Lower leg skin (tissue), 4 donors: Measurements from ENCODE around the gene SPAG9. TPM values are rescaled to one million over a fixed set of nuclear protein-coding genes. Genes with fewer than 3 reads are reported as not detected.

Experiments
- DNase-seq, 2 donors: peaks; one replicate each; pipeline ENCODE4 v3.0.0-alpha.2; 2019; ENCODE audit warnings: low spot score in 2 of 2
- H3K4me3 ChIP-seq: fragments of 200-600 bp; sonication (generic); 2 replicates; pipeline ENCODE4 v1.5.1; 2017; ENCODE audit warnings: mild to moderate bottlenecking, low read depth; ENCODE audit not compliant: poor library complexity, severe bottlenecking
- POLR2A ChIP-seq, 2 donors: fragments of 450-650 bp; IDR thresholded peaks; one replicate each; pipeline ENCODE4 v1.6.1; 2016 to 2017; ENCODE audit warnings: antibody characterized with exemption in 2 of 2, mild to moderate bottlenecking in 1 of 2, moderate library complexity in 1 of 2
- WGBS, 2 donors: methylation state at CpG; one replicate each; pipeline ENCODE4 v1.1.5; 2018; 5-methylcytosine and 5-hydroxymethylcytosine counted together
- intact Hi-C: fragments of 100-400 bp; cut with DNase I; formaldehyde crosslinking; loops from one replicate; pipeline ENCODE4 v1.15.0; 2023; ENCODE audit warnings: low total_unique reads
- total RNA-seq, 4 donors: library from RNA; depleted of rRNA; stranded (reverse); fragments of >200 nt; gene quantifications; one replicate each; pipeline ENCODE4 v1.1.0, GENCODE V29; 2016
- TF ChIP-seq, protein P1 (sequence below), 3 donors: fragments of 450-650 bp; IDR thresholded peaks; one replicate each; pipeline ENCODE4 v1.5.1; 2016; ENCODE audit warnings: antibody characterized with exemption in 3 of 3, mild to moderate bottlenecking in 3 of 3, moderate library complexity in 2 of 3

The SPAG9 gene
- total RNA-seq, 4 donors from 2014 or later = 63.7 to 106 (median 69.3) TPM

DNA sequence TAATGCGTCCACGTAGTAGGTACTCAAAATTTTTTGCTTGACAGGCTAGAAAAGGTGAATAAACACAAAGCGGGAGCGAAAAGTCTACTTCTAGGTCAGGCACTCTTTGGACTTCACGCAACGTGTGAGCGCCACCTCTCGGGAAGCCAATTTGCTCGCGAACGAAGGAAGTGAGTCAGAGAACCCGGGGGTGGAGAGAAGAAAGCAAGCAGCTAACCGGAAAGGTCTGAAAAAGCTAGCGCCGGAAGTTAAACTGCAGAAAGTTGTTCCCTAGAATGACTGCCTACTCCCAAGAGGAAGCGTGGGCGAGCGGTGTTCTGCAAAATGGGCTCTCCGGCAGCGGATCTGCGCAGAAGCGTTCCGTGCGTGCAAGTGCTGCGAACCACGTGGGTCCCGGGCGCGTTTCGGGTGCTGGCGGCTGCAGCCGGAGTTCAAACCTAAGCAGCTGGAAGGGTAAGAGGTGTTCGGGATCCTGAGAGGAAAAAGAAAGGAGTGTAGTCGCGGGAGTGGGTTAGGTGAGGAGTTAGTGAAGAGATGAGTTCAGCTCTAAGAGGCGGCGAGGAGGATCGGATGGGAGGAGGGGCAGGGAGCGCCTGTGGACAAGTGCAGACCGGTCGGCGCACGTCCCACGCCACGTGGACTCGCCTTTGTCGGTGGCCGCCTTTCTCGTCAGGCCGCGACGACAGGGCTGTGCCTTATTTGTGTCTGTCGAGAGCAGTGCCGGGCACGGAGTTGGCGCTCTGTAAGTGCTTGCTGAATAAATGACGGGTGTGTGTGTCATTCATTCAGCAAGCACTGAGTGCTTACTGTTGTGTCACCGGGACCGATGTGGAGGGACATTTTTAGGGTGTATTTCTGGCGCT is 32.8 kb upstream of the SPAG9 start, which contains the start of gene NME1:
Gene NME1, plus strand, starts transcription at position 350 of the 863 bp plus-strand sequence. CDS start 2,096 bp downstream, outside the sequence.
- DNase-seq = peak; percentile 98 to 99
- WGBS, 2 donors = 0 to 1% methylated on average over 58 to 60 of the region's 60 CpGs
- intact Hi-C loops = no loop called here

DNA sequence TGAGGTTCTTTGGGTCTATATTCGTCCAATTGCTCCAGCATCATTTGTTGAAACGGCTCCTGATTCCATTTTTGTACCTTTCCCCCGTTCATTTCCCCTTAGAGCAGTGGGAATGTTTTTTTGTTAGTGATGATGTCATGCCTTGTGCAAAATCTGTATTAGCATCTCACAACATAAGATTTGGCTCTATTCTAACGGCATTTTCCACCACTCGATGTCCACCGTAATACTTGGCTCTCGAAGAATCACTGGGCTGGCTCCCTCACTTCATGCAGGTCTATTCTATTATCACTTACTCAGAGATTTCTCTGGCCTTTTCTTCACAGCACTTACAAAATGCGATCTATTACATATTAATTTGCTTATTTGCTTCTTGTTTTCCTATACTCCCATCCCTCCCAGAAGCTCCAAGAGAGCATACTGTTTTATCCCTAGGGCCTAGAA is 32.1 kb upstream of the SPAG9 start:
- WGBS, 2 donors = 13% methylated on average over 8 of the region's 8 CpGs
- no peak overlapping the region for H3K4me3 ChIP-seq
- intact Hi-C loops = no loop called here
- no peak for DNase-seq
- no peak for TF ChIP-seq POLR2A (IDR thresholded peaks at IDR 0.05)
- TF ChIP-seq, protein P1, sequence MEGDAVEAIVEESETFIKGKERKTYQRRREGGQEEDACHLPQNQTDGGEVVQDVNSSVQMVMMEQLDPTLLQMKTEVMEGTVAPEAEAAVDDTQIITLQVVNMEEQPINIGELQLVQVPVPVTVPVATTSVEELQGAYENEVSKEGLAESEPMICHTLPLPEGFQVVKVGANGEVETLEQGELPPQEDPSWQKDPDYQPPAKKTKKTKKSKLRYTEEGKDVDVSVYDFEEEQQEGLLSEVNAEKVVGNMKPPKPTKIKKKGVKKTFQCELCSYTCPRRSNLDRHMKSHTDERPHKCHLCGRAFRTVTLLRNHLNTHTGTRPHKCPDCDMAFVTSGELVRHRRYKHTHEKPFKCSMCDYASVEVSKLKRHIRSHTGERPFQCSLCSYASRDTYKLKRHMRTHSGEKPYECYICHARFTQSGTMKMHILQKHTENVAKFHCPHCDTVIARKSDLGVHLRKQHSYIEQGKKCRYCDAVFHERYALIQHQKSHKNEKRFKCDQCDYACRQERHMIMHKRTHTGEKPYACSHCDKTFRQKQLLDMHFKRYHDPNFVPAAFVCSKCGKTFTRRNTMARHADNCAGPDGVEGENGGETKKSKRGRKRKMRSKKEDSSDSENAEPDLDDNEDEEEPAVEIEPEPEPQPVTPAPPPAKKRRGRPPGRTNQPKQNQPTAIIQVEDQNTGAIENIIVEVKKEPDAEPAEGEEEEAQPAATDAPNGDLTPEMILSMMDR (IDR thresholded peaks at IDR 0.05) = no peak

More for the DNA sequence above, 32.8 kb upstream of the SPAG9 start, which contains the start of gene NME1:
- no peak for TF ChIP-seq POLR2A (IDR thresholded peaks at IDR 0.05)
- TF ChIP-seq, protein P1 (IDR thresholded peaks at IDR 0.05) = peak in 1 of 3 donors; percentile 80
- H3K4me3 ChIP-seq = peak within 1 kb of the TSS; percentile 50

DNA sequence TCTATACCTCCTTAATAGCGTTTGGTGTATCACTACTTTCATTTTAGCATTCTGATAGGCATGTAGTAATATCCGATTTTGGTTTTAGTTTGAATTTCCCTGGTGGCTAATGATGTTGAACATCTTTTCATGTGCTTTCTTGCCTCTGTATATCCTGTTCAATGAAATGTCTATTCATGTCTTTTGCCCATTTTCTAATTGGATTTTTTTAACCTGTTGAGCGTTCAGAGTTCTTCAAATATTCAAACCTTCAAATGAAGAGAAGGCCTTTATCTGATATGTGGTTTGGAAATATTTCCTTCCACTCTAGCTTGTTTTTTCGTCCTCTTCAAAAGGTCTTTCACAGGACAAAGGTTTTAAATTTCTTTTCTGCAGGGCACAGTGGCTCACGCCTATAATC is 30.3 kb upstream of the SPAG9 start:
- WGBS, 2 donors = 85 to 88% methylated on average over 5 of the region's 5 CpGs
- intact Hi-C loops = no loop called here
- no peak overlapping the region for H3K4me3 ChIP-seq
- TF ChIP-seq, protein P1 (IDR thresholded peaks at IDR 0.05) = no peak
- TF ChIP-seq POLR2A (IDR thresholded peaks at IDR 0.05) = no peak
- no peak for DNase-seq

- intact Hi-C loops = no loop called here
- 87 to 97% methylated on average over 2 of the region's 2 CpGs for WGBS, 2 donors
- TF ChIP-seq POLR2A (IDR thresholded peaks at IDR 0.05) = no peak
- TF ChIP-seq, protein P1 (IDR thresholded peaks at IDR 0.05) = no peak
- H3K4me3 ChIP-seq = no peak overlapping the region
- DNase-seq = no peak
Measured at GRCh38 chr17:51149163-51149562, 28.5 kb upstream of the SPAG9 start.

DNA sequence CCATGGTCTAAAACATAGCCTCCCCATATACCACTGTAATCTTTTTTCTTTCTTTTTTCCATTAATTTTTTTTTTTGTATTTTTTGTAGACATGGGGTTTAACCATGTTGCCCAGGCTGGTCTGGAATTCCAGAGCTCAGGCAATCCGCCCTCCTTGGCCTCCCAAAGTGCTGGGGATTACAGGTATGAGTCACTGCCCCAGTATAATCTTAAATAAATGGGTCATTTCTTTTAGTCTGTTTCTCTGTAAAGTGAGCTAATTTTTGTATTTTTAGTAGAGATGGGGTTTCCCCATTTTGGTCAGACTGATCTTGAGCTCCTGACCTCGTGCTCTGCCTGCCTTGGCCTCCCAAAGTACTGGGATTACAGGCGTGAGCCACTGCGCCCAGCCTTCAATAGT is 27.0 kb upstream of the SPAG9 start:
- no peak for DNase-seq
- H3K4me3 ChIP-seq = no peak overlapping the region
- intact Hi-C loops = no loop called here
- TF ChIP-seq, protein P1 (IDR thresholded peaks at IDR 0.05) = no peak
- no peak for TF ChIP-seq POLR2A (IDR thresholded peaks at IDR 0.05)
- WGBS, 2 donors = 71 to 80% methylated on average over 4 of the region's 4 CpGs
